ENCODE data around the gene TENM3.

DNA sequence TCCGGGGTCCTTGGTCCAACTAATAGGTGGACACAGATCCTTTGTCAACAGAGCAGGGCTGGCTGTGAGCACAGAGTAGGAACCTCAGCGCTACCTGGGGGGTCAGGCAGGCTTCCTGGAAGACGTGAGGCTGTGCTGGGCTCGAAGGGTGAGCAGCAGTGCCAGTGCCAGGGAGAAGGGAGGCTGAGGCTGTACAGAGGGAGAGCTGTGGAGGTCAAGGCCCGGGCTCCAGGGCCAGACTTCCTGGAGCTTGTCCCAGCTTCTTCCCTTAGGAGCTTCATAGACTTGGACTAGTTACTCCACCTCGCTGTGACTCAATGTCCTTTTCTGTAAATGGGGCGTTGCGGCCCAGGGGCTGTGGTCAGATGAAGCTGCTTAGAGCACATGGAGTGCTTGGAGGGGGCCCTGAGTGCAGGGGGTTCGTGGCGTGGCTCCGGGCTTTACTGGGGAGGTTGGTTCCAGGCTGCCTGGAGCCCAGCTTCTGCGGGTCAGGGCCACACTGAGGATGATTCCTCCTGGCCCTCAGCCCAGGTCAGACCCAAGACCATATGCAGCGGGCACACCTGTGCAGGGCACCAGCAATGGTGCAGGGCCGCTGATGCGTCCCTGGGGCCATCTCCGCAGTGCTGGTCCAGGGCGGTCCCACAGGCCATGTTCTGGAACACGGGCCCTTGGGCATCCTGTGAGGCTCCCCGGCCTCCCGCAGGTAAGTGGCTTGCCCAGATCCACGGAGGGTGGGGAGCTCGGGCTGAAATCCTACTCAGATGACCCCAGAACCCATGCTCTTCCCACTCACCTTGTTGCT, 575.9 kb downstream of the TENM3 start:
- TF ChIP-seq, protein P1, sequence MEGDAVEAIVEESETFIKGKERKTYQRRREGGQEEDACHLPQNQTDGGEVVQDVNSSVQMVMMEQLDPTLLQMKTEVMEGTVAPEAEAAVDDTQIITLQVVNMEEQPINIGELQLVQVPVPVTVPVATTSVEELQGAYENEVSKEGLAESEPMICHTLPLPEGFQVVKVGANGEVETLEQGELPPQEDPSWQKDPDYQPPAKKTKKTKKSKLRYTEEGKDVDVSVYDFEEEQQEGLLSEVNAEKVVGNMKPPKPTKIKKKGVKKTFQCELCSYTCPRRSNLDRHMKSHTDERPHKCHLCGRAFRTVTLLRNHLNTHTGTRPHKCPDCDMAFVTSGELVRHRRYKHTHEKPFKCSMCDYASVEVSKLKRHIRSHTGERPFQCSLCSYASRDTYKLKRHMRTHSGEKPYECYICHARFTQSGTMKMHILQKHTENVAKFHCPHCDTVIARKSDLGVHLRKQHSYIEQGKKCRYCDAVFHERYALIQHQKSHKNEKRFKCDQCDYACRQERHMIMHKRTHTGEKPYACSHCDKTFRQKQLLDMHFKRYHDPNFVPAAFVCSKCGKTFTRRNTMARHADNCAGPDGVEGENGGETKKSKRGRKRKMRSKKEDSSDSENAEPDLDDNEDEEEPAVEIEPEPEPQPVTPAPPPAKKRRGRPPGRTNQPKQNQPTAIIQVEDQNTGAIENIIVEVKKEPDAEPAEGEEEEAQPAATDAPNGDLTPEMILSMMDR (IDR thresholded peaks at IDR 0.05) = no peak
- TF ChIP-seq POLR2A (IDR thresholded peaks at IDR 0.05) = no peak

Measured in Peyer's patch (tissue), 4 donors.